Stimulated activated CD4-positive, alpha-beta T cell treated with anti-CD3 and anti-CD28 coated beads, Interleukin-15, amount 100 ng/mL, for 1 hour (primary cell): ENCODE data around the gene UAP1.

Experiments used
- DNase-seq, 2 donors: peaks; one replicate each; pipeline ENCODE4 v3.0.0-alpha.2; 2020; ENCODE audit warnings: low read depth in 1 of 2, low spot score in 1 of 2

Gene UAP1

GRCh38 chr1:162561616-162562469 lies at the start of gene UAP1:
UAP1 (plus strand) TSS chr1:162561722; CDS start chr1:162566069, 4,347 bp downstream.
- DNase-seq = peak in 1 of 2 donors; percentile 1

GRCh38 chr1:162527314-162527713 lies 34.2 kb upstream of the UAP1 start:
- DNase-seq = no peak

- no peak for DNase-seq
These were observed 31.1 kb upstream of the UAP1 start for GRCh38 chr1:162530307-162530987.

GRCh38 chr1:162530988-162531319 lies 30.6 kb upstream of the UAP1 start:
- DNase-seq = no peak

GRCh38 chr1:162535501-162535900 lies 26.0 kb upstream of the UAP1 start:
- DNase-seq = no peak

GRCh38 chr1:162536511-162536910 lies 25.0 kb upstream of the UAP1 start:
- no peak for DNase-seq

GRCh38 chr1:162537216-162537615 lies 24.3 kb upstream of the UAP1 start:
- no peak for DNase-seq

GRCh38 chr1:162538815-162539431 lies 22.6 kb upstream of the UAP1 start:
- no peak for DNase-seq

- DNase-seq = no peak
These were observed 19.8 kb upstream of the UAP1 start for GRCh38 chr1:162541619-162542141.

- no peak for DNase-seq
These were observed 18.3 kb upstream of the UAP1 start for GRCh38 chr1:162543228-162543627.

GRCh38 chr1:162548170-162548569 lies 13.4 kb upstream of the UAP1 start:
- no peak for DNase-seq

GRCh38 chr1:162549001-162549400 lies 12.5 kb upstream of the UAP1 start:
- DNase-seq = no peak

GRCh38 chr1:162550925-162551324 lies 10.6 kb upstream of the UAP1 start:
- no peak for DNase-seq

GRCh38 chr1:162551969-162552683 lies 9.4 kb upstream of the UAP1 start:
- no peak for DNase-seq

- DNase-seq = no peak
These were observed 8.8 kb upstream of the UAP1 start for GRCh38 chr1:162552684-162553252.

GRCh38 chr1:162554258-162554657 lies 7.3 kb upstream of the UAP1 start:
- DNase-seq = no peak

- no peak for DNase-seq
These were observed 4.0 kb upstream of the UAP1 start for GRCh38 chr1:162557536-162557935.

GRCh38 chr1:162560303-162561036 lies 1.1 kb upstream of the UAP1 start:
- DNase-seq = no peak

GRCh38 chr1:162561037-162561615 lies 396 bp upstream of the UAP1 start:
- peak; percentile 97 to 99 for DNase-seq

- DNase-seq = no peak
These were observed 927 bp downstream of the UAP1 start for GRCh38 chr1:162562470-162562828.
